CD8-positive, alpha-beta memory T cell (primary cell): ENCODE data around the gene DNAJC5. TPM values are rescaled to one million over a fixed set of nuclear protein-coding genes. Genes with fewer than 3 reads are reported as not detected.

Experiments used
- CTCF ChIA-PET: fragments of 350-600 bp; sonication (Branson Sonifier 250); formaldehyde crosslinking; loops from one replicate; lab custom pipeline; 2021; ENCODE audit warnings: antibody characterized with exemption; lab: Charles Lee
- POLR2A ChIA-PET: fragments of 350-600 bp; sonication (Branson Sonifier 250); formaldehyde crosslinking; loops from one replicate; lab custom pipeline; 2021; ENCODE audit warnings: antibody characterized with exemption; lab: Charles Lee
- DNase-seq, 5 donors: peaks; one replicate each; pipeline versions ENCODE4 v3.0.0 to v3.0.0-alpha.2; 2020 to 2022; ENCODE audit warnings: mixed read lengths in 1 of 5
- H3K27ac ChIP-seq: one replicate; pipeline ENCODE4 v1.7.0; 2013; ENCODE audit warnings: low read depth, mild to moderate bottlenecking, low read length, moderate library complexity
- H3K27me3 ChIP-seq: 2 replicates; pipeline ENCODE4 v1.7.0; 2013; ENCODE audit warnings: low read length, mild to moderate bottlenecking; ENCODE audit not compliant: insufficient read depth, poor library complexity, severe bottlenecking
- H3K36me3 ChIP-seq: 2 replicates; pipeline ENCODE4 v1.7.0; 2013; ENCODE audit warnings: mild to moderate bottlenecking, low read length, moderate library complexity; ENCODE audit not compliant: insufficient read depth
- H3K4me1 ChIP-seq: 2 replicates; pipeline ENCODE4 v1.7.0; 2013; ENCODE audit warnings: mild to moderate bottlenecking, low read length, moderate library complexity; ENCODE audit not compliant: insufficient read depth
- H3K4me3 ChIP-seq: 2 replicates; pipeline ENCODE4 v1.7.0; 2013; ENCODE audit warnings: mild to moderate bottlenecking, low read length
- H3K9me3 ChIP-seq: 2 replicates; pipeline ENCODE4 v1.7.0; 2013; ENCODE audit warnings: mild to moderate bottlenecking, low read length
- H3K27ac Mint-ChIP-seq, 8 donors: one replicate each; pipeline ENCODE4 v1.8.0; 2020 to 2021; ENCODE audit warnings: mixed read lengths in 8 of 8, mild to moderate bottlenecking in 6 of 8, inconsistent platforms in 3 of 8, moderate library complexity in 3 of 8
- H3K27me3 Mint-ChIP-seq, 2 donors: one replicate each; pipeline ENCODE4 v1.8.0; 2020 to 2021; ENCODE audit warnings: mixed read lengths in 2 of 2, mild to moderate bottlenecking in 1 of 2, moderate library complexity in 1 of 2
- H3K36me3 Mint-ChIP-seq, 3 donors: one replicate each; pipeline ENCODE4 v1.8.0; 2020 to 2021; ENCODE audit warnings: mixed read lengths in 3 of 3, inconsistent platforms in 1 of 3, mild to moderate bottlenecking in 1 of 3
- H3K4me1 Mint-ChIP-seq, 3 donors: one replicate each; pipeline ENCODE4 v1.8.0; 2020 to 2021; ENCODE audit warnings: mixed read lengths in 3 of 3, inconsistent platforms in 1 of 3, mild to moderate bottlenecking in 1 of 3
- H3K4me3 Mint-ChIP-seq, 7 donors: one replicate each; pipeline ENCODE4 v1.8.0; 2020 to 2021; ENCODE audit warnings: mixed read lengths in 7 of 7, mild to moderate bottlenecking in 6 of 7, moderate library complexity in 4 of 7, inconsistent platforms in 2 of 7
- H3K9me3 Mint-ChIP-seq, 5 donors: one replicate each; pipeline ENCODE4 v1.8.0; 2020 to 2022; ENCODE audit warnings: mixed read lengths in 5 of 5, mild to moderate bottlenecking in 3 of 5, moderate library complexity in 2 of 5, inconsistent platforms in 1 of 5
- polyA plus RNA-seq: library from polyadenylated mRNA; unstranded; fragments of 300-500 nt; fragmentation: Illumina TruSeq; gene quantifications from one replicate; pipeline ENCODE4 v1.2.3, GENCODE V29; 2021
- total RNA-seq, 2 experiments: library from RNA; stranded (reverse); gene quantifications; one replicate each; pipeline ENCODE4 v1.2.3, GENCODE V29; 2021

Gene DNAJC5
- total and polyA plus RNA-seq, 3 experiments from 2014 or later, result 8.3 to 40.9 (median 38.9) TPM

- no peaks in the 10 kb centered on the region for H3K27me3 Mint-ChIP-seq
- Histone ChIP-seq H3K27ac (no peak overlapping the region), H3K27me3 (no peaks in the 10 kb centered on the region), H3K36me3 (peaks cover 5% of the 10 kb centered on the region), H3K4me1 (peaks cover 67% of the 10 kb centered on the region), H3K9me3 (no peaks in the 10 kb centered on the region), H3K4me3 (no peak overlapping the region)
- H3K9me3 Mint-ChIP-seq, result no peaks in the 10 kb centered on the region
- DNase-seq, result no peak
- H3K4me3 Mint-ChIP-seq, result peak overlapping the region; percentile 35 to 74 (median 63)
- peaks cover 0 to 40% (median 0%) of the 10 kb centered on the region in 3 donors for H3K36me3 Mint-ChIP-seq
- ChIA-PET CTCF (no interaction called here), POLR2A (no interaction called here)
- peak overlapping the region; percentile 11 to 91 (median 81) for H3K27ac Mint-ChIP-seq
- H3K4me1 Mint-ChIP-seq, result peaks cover 49 to 72% (median 64%) of the 10 kb centered on the region in 3 donors
Measured at GRCh38 chr20:63897978-63898561, 3.1 kb downstream of the DNAJC5 start.

DNA sequence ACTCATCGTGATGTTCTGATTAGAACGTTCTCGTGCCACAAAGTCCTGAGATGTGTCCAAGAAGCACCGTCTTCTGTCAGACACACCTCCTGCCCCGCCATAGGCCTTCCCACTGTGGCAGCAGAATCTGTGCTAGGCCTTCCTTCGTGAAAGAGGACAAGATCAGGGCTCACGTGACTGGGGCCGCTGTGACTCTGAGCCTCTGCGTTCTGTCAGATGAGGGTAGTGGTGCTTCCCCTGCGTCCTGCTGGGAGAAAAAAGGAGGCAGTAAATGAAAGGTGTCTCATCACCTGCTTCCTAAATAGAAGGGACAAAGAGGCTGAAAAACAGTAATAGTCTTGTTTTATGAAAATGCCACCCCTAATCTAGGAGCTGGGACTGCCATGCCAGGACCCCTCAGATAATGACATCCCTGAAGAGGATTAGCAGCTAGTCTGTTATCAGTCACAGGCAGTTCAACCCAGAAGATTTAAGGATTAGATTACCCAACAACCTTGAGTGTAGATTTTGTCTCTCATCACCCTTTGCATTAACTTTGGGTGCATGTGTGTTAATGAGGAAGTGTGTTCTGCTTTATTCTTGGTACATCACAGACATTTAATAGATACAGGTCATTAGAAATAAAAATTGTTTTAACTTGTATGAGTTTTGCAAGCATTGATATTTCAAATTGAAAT is 4.1 kb downstream of the DNAJC5 start:
- Histone ChIP-seq H3K4me1 (peaks cover 74% of the 10 kb centered on the region), H3K27me3 (no peaks in the 10 kb centered on the region), H3K4me3 (no peak overlapping the region), H3K9me3 (no peaks in the 10 kb centered on the region), H3K27ac (no peak overlapping the region), H3K36me3 (peaks cover 5% of the 10 kb centered on the region)
- Mint-ChIP-seq H3K9me3 (no peaks in the 10 kb centered on the region), H3K27ac (peak overlapping the region; percentile 17 to 85 (median 64)), H3K4me3 (peak overlapping the region in 3 of 7 donors; percentile 19 to 56 (median 52)), H3K4me1 (peaks cover 50 to 79% (median 71%) of the 10 kb centered on the region in 3 donors), H3K36me3 (peaks cover 0 to 40% (median 0%) of the 10 kb centered on the region in 3 donors), H3K27me3 (no peaks in the 10 kb centered on the region)
- ChIA-PET CTCF (interaction anchor here (1.4 kb wide), 1 partner anchor 80 kb away, joined by 3 read pairs; the partner anchor contains the start of gene SAMD10), POLR2A (no interaction called here)
- DNase-seq, result peak in 1 of 5 donors; percentile 21

DNA sequence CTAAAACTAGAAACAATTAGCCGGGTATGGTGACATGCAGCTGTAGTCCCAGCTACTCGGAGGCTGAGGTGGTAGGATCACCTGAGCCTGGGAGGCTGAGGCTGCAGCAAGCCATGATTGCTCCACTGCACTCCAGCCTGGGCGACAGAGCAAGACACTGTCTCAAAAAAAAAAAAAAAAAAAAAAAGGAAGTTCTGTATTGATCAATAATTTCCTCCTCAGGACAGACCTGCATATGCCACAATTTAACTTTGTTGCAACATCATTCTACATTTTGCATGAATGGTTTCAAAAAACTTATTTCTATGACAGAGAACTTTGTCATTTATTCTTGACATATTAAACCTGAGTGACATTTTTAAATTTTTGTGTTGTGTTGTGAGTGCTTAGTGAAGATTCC is 5.5 kb downstream of the DNAJC5 start:
- Mint-ChIP-seq H3K4me3 (peak overlapping the region in 1 of 7 donors; percentile 27), H3K27me3 (no peaks in the 10 kb centered on the region), H3K27ac (peak overlapping the region in 4 of 8 donors; percentile 31 to 75 (median 48)), H3K4me1 (peaks cover 58 to 83% (median 75%) of the 10 kb centered on the region in 3 donors), H3K36me3 (peaks cover 0 to 44% (median 0%) of the 10 kb centered on the region in 3 donors), H3K9me3 (no peaks in the 10 kb centered on the region)
- ChIA-PET POLR2A (no interaction called here), CTCF (no interaction called here)
- Histone ChIP-seq H3K27me3 (no peaks in the 10 kb centered on the region), H3K9me3 (no peaks in the 10 kb centered on the region), H3K4me3 (no peak overlapping the region), H3K4me1 (peaks cover 77% of the 10 kb centered on the region), H3K27ac (no peak overlapping the region), H3K36me3 (peaks cover 5% of the 10 kb centered on the region)
- no peak for DNase-seq

DNA sequence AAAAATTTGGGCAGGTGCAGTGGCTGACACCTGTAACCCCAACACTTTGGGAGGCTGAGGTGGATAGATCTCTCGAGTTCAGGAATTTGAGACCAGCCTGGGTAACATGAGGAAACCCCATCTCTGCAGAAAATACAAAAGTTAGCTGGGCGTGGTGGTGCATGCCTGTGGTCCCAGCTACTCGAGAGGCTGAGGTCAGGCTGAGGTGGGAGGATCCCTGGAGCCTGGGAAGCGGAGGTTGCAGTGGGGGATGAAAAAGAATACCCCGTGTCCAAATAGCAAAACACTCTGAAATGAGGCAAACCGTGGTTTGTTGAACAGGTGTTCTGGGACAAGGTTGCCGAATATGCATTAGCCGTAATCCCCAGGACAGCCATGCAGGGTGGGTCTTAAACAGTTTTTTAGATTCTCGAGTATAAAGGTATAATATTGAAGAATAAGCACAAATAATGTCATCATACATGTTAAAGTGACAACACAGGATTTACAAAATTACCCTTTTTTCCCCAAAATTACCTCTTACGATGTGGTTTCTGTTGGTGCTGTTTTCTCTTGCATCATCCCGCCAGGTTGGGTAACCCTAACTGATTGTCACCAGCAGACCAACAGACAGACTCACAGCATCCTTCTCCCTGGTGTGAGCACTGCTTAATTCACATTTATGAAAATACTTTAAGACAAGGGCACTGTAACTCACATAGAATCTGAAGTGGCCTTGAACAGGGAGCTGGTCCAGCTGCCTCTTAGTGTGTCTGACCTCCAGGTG is 9.1 kb downstream of the DNAJC5 start:
- Histone ChIP-seq H3K27me3 (no peaks in the 10 kb centered on the region), H3K4me3 (no peak overlapping the region), H3K9me3 (no peaks in the 10 kb centered on the region), H3K36me3 (peaks cover 10% of the 10 kb centered on the region), H3K27ac (no peak overlapping the region), H3K4me1 (peaks cover 48% of the 10 kb centered on the region)
- Mint-ChIP-seq H3K4me3 (peak overlapping the region in 4 of 7 donors; percentile 22 to 62 (median 44)), H3K36me3 (peaks cover 0 to 25% (median 0%) of the 10 kb centered on the region in 3 donors), H3K27me3 (no peaks in the 10 kb centered on the region), H3K27ac (peak overlapping the region in 7 of 8 donors; percentile 68 to 95 (median 89)), H3K4me1 (peaks cover 41 to 63% (median 53%) of the 10 kb centered on the region in 3 donors), H3K9me3 (no peaks in the 10 kb centered on the region)
- ChIA-PET CTCF (no interaction called here), POLR2A (no interaction called here)
- no peak for DNase-seq

- Histone ChIP-seq H3K9me3 (no peaks in the 10 kb centered on the region), H3K4me1 (peaks cover 31% of the 10 kb centered on the region), H3K36me3 (peaks cover 5% of the 10 kb centered on the region), H3K27me3 (no peaks in the 10 kb centered on the region), H3K4me3 (no peak overlapping the region), H3K27ac (no peak overlapping the region)
- Mint-ChIP-seq H3K4me1 (peaks cover 43 to 65% (median 51%) of the 10 kb centered on the region in 3 donors), H3K4me3 (no peak overlapping the region), H3K27me3 (no peaks in the 10 kb centered on the region), H3K27ac (peak overlapping the region in 2 of 8 donors; percentile 61 to 72), H3K36me3 (peaks cover 0 to 21% (median 3%) of the 10 kb centered on the region in 3 donors), H3K9me3 (no peaks in the 10 kb centered on the region)
- DNase-seq, result no peak
- ChIA-PET POLR2A (no interaction called here), CTCF (interaction anchor here (1.7 kb wide), 1 partner anchor 66 kb away, joined by 6 read pairs; no protein-coding TSS in a partner anchor)
Measured at GRCh38 chr20:63908008-63908682, 13.2 kb downstream of the DNAJC5 start.

DNA sequence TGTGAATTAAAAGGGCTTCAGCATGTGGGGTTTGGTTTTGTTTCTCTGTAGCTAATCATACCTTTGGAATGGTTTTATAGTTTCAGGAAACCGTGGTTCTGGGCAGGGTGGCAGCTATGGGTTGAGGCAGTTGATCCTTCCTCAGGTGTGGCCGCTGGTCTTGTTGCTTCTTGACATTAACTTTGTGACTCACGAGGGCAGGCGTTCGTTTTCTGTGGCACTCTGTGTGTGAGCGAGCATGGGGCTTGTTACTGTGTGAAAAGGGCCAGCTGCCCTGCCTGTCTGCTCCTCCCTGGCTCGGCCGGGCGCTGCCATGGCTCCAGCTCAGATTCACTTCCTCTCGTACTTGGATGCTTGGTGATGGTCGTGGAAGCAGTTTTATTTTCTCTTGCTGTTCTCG is 16.2 kb downstream of the DNAJC5 start:
- no peak for DNase-seq
- peaks cover 34 to 53% (median 46%) of the 10 kb centered on the region in 3 donors for H3K4me1 Mint-ChIP-seq
- ChIA-PET CTCF (interaction anchor here (0.9 kb wide), 2 partner anchors 9 to 62 kb away, joined by 3 read pairs; no protein-coding TSS in a partner anchor), POLR2A (no interaction called here)
- Histone ChIP-seq H3K27ac (no peak overlapping the region), H3K4me1 (peaks cover 16% of the 10 kb centered on the region), H3K36me3 (peaks cover 5% of the 10 kb centered on the region), H3K27me3 (no peaks in the 10 kb centered on the region), H3K9me3 (no peaks in the 10 kb centered on the region), H3K4me3 (no peak overlapping the region)
- H3K4me3 Mint-ChIP-seq, result peak overlapping the region in 4 of 7 donors; percentile 29 to 40 (median 33)
- peak overlapping the region in 5 of 8 donors; percentile 10 to 66 (median 63) for H3K27ac Mint-ChIP-seq
- H3K27me3 Mint-ChIP-seq, result no peaks in the 10 kb centered on the region
- H3K36me3 Mint-ChIP-seq, result peaks cover 3 to 27% (median 8%) of the 10 kb centered on the region in 3 donors
- H3K9me3 Mint-ChIP-seq, result peaks cover under 1 to 2% (median 2%) of the 10 kb centered on the region in 5 donors

DNA sequence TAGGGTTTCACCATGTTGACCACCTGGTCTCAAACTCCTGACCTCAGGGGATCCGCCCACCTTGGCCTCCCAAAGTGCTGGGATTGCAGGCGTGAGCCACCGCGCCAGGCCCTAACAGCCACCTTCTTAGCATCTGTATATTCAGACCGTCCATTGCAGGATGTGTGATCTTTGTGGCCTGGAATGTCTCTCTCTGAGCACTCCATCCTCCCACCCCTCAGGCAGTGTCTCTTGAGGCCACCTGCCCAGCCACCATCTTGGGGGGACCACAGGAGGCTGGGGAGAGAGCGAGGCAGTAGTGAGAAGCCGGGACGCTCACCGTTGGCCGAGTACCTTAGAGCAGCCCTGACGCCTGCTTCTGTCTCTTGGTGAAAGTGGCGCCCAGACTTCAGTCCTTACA is 18.8 kb downstream of the DNAJC5 start:
- ChIA-PET POLR2A (interaction anchor here (0.6 kb wide), 1 partner anchor 23 kb away, joined by 4 read pairs; no protein-coding TSS in a partner anchor), CTCF (no interaction called here)
- peaks cover 16% of the 10 kb centered on the region for H3K4me1 ChIP-seq
- no peaks in the 10 kb centered on the region for H3K9me3 ChIP-seq
- peaks cover 28 to 54% (median 34%) of the 10 kb centered on the region in 3 donors for H3K4me1 Mint-ChIP-seq
- no peaks in the 10 kb centered on the region for H3K27me3 ChIP-seq
- no peaks in the 10 kb centered on the region for H3K36me3 ChIP-seq
- peaks cover 9 to 39% (median 10%) of the 10 kb centered on the region in 3 donors for H3K36me3 Mint-ChIP-seq
- no peak overlapping the region for H3K4me3 ChIP-seq
- H3K9me3 Mint-ChIP-seq, result peaks cover 2 to 4% (median 4%) of the 10 kb centered on the region in 5 donors
- H3K27ac ChIP-seq, result no peak overlapping the region
- H3K27ac Mint-ChIP-seq, result no peak overlapping the region
- no peak for DNase-seq
- H3K27me3 Mint-ChIP-seq, result no peaks in the 10 kb centered on the region
- peak overlapping the region in 1 of 7 donors; percentile 13 for H3K4me3 Mint-ChIP-seq
